Stimulated activated CD8-positive, alpha-beta memory T cell treated with anti-CD3 and anti-CD28 coated beads, Interleukin-4, amount 100 ng/mL, for 48 hours (primary cell): ENCODE measurements around the gene ENSA.
"Not testable (repeated sequence)": the region's sequence is repeated elsewhere in the genome, so short reads cannot be mapped to it uniquely, and the experiment has no call there.

ENCODE experiments used
- DNase-seq: peaks from one replicate; pipeline ENCODE4 v3.0.0-alpha.2; 2020

ENSA gene, protein sequence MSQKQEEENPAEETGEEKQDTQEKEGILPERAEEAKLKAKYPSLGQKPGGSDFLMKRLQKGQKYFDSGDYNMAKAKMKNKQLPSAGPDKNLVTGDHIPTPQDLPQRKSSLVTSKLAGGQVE

DNA sequence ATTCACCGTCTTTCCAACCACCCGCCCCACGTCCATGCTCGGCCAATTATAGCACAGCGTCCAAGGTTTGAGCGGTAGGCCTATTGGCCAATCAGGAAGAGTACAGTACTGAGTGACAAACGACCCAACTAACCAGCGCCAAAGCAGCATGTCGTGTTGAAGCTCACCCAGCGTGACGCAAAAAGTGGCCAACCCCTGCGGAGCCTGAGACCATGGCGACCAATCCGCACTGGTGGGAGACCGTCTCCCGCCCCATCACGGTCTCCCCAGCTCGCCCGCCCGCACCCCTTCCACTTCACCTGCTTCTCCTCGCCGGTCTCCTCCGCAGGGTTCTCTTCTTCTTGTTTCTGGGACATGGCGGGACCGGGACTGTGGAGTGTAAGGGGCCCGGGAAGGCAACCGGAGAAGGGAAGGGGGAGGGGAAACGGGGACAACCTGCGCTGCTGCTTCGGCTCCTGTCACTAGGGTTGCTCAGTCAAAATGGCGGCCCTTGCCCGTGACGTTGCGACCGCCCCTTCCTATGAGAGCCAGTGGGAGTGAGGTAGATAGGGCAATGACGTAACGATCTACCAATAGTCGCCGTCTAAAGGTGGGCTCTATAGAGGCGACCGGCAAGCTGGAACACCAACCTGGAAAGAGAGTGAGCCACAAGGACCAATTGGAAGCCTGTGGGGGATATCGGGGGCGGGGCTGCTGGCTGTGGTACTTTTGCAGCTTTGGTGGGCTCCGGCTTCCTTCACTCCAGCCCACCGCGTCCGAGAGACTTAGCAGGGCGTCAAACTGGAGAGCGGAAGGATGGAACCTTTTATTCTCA, at the start of gene ENSA:
ENSA (minus strand) TSS at position 498 of the 814 bp plus-strand sequence; CDS start at position 356, 142 bp downstream.
- DNase-seq = peak; percentile 94

- DNase-seq = no peak
Observed at GRCh38 chr1:150678988-150679387, 49.6 kb upstream of the ENSA start.

DNA sequence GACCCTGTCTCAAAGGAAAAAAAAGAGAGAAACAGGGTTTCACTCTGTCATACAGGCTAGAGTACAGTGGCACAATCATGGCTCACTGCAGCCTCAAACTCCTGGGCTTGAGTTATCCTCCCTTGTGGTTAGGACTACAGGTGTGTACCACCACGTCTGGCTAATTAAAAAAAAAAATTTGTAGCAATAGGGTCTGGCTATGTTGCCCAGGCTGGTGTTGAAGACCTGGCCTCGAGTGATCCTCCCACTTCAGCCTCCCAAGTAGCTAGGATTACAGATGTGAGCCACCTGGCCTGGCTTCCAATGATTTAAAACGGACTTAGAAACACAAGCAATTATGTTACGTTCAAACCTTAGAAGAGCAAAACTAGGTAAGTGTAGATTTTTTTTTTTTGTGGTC, 45.5 kb upstream of the ENSA start:
- DNase-seq = no peak

DNA sequence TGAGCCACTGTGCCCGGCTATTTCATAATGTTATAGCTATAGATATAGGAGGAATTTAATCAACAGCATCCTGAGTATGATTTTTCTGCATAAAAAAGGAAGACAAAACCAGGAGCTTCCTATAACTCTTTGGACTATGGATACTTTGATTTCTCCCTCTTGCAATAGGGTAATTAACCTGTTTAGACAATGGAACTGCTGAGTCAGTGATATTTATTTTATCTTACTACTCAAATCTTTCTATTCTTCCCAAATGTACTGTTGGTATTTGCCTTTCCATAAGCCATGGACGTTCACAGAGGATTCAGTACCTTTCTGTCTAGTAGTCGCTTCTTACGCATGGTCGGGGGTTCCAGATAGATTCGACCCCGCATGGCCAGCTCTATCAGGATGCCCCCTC, 33.9 kb upstream of the ENSA start:
- DNase-seq = no peak

DNA sequence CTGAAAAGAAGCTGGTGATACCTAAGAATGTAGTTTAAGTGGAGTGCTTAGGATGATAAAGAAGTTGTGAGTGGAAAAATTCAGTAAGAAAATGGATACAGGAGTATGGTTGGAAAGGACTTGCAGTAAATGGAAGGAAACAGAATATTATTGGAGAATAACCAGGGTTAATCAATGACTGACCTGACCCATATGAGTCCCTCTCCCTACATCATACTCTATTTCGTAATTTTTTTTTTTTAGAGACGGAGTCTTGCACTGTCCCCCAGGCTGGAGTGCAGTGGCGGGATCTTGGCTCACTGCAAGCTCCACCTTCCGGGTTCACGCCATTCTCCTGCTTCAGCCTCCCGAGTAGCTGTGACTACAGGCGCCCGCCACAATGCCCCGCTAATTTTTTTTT, 33.4 kb upstream of the ENSA start:
- DNase-seq = no peak

GRCh38 chr1:150661156-150661555, 31.7 kb upstream of the ENSA start:
- no peak for DNase-seq

DNA sequence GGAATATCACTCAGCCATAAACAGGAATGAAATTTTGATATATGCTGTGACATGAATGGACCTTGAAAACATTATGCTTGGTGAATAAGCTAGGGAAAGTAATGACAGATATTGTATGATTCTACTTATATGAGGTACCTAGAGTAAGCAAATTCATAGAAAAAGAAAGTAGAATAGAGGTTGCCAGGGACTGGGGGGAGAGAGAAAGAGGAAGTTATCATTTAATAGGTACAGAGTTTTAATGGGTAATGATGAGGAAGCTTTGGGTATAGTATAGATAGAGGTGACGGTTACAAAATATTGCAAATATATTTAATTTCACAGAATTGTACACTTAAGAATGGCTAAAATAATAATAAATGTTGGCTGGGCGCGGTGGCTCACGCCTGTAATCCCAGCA, 31.2 kb upstream of the ENSA start:
- no peak for DNase-seq

GRCh38 chr1:150657064-150657463, 27.7 kb upstream of the ENSA start:
- not testable (repeated sequence) for DNase-seq

DNA sequence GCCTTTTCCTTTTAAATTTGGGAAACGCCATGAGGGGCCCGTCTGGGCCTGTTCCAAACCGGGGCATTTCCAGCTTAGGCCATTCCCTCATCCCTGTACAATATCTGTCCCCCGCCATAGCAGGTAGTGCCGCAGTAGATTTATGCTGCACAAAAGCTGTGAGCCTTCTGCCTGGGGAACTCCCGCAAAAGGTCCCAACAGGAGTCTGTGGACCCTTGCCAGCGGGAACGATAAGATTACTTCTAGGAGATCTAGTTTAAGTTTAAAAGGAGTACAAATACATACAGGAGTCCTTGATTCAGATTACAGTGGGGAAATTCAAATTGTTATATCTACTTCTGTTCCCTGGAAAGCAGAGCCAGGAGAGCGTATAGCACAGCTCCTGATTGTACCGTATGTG, 25.2 kb upstream of the ENSA start:
- not testable (repeated sequence) for DNase-seq

DNA sequence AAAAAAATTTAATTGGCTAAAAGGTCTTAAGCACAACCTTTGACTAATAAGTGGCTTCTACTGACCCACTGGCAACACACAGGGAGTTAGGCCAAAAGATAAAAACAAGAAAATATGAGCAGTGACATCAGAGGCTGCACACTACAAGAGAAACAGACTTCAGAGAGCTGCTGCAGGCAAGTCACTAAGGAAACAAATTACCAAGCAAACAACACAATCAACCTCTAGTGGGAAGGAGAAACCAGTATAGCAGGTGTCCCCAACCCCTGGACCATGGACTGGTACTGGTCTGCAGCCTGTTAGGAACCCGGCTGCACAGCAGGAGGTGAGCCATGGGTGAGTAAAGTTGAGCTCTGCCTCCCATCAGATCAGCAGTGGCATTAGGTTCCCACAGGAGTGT, 20.8 kb upstream of the ENSA start:
- DNase-seq = no peak

DNA sequence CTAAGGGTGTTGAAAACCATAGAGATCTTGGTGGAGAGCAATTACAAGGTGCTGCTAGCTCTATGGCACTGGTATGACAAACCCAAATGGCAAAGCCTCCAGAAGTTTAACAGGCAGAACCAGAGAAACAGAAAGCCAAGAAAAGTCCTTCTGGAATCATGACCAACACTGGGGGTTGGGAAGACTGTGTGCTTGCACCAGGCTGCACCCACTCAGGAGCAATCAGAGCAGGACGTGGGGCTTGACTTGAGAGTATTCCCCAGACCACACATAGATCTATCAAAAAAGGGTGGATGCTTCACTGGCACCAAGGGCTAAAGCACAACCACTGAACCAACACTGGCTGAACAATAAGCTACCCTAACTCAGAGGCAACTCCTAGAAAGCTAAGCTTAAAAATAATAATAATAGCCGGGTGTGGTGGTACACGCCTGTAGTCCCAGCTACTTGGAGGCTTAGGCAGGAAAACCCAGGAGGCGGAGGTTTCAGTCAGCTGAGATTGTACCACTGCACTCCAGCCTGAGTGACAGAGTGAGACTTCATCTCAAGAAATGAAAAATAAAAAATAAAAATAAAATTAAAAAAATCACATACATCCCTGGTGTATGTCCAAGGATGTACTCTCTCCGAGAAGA, 20.1 kb upstream of the ENSA start:
- no peak for DNase-seq

GRCh38 chr1:150642296-150642695, 12.9 kb upstream of the ENSA start:
- DNase-seq = no peak

DNA sequence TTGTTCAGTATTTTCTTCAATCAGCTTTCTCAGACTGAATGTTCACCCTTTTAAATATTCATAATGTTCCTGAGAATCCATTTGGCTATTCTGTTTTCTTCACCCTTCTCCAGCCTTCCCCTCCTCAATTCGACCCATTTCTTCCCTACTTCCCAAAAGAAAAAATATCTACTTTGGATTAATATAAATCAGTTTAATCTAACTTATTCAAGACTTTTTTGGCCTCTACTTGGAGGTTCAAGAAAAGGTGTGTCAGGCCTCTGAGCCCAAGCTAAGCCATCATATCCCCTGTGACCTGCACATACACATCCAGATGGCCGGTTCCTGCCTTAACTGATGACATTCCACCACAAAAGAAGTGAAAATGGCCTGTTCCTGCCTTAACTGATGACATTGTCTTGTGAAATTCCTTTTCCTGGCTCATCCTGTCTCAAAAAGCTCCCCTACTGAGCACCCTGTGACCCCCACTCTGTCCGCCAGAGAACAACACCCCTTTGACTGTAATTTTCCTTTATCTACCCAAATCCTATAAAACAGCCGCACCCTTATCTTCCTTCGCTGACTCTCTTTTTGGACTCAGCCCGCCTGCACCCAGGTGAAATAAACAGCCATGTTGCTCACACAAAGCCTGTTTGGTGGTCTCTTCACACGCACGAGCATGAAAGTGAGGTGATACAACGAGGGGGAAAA, 11.9 kb upstream of the ENSA start:
- DNase-seq = not testable (repeated sequence)

DNA sequence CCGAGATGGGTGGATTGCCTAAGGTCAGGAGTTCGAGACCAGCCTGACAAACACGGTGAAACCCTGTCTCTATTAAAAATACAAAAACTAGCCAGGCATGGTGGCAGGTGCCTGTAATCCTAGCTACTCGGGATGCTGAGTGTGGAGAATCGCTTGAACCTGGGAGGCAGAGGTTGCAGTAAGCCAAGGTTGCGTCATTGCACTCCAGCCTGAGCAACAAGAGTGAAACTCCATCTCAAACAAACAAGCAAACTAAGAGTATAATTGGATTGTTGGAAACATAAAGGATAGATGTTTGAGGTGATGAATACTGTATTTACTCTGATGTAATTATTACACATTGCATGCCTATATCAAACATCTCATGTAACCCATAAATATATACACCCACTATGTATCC, 9.0 kb upstream of the ENSA start:
- not testable (repeated sequence) for DNase-seq

DNA sequence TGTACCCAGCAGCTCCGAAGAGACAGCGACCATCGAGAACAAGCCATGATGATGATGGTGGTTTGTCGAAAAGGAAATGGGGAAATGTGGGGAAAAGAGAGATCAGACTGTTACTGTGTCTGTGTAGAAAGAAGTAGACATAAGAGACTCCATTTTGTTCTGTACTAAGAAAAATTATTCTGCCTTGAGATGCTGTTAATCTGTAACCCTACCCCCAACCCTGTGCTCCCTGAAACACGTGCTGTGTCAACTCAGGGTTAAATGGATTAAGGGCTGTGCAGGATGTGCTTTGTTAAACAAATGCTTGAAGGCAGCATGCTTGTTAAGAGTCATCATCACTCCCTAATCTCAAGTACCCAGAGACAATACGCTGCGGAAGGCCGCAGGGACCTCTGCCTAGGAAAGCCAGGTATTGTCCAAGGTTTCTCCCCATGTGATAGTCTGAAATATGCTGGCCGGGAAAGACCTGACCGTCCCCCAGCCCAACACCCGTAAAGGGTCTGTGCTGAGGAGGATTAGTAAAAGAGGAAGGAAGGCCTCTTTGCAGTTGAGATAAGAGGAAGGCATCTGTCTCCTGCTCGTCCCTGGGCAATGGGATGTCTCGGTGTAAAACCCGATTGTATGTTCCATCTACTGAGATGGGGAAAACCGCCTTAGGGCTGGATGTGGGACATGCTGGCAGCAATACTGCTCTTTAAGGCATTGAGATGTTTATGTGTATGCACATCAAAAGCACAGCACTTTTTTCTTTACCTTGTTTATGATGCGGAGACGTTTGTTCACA, 5.6 kb upstream of the ENSA start:
- DNase-seq = not testable (repeated sequence)

DNA sequence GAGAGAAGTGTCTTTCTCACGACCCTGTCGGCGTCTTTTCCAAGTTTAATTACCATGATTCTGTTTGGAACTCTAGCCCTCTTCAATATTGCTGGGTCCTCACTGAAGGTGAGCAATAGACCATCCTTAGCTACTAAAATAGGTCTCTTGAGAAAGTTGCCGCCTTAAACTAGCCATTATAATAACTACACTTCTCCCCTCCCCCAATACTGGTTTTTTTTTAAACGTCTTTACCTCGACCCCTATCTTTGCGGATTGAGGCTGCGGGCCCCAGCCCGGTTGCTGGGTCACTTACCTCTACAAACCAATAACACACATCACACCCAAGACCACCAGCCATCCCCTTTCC, 672 bp downstream of the ENSA start:
- no peak for DNase-seq

GRCh38 chr1:150627826-150628410, 1.5 kb downstream of the ENSA start:
- DNase-seq = no peak

GRCh38 chr1:150626150-150626549, 3.3 kb downstream of the ENSA start:
- peak; percentile 68 for DNase-seq

GRCh38 chr1:150624546-150624945, 4.9 kb downstream of the ENSA start:
- not testable (repeated sequence) for DNase-seq

DNA sequence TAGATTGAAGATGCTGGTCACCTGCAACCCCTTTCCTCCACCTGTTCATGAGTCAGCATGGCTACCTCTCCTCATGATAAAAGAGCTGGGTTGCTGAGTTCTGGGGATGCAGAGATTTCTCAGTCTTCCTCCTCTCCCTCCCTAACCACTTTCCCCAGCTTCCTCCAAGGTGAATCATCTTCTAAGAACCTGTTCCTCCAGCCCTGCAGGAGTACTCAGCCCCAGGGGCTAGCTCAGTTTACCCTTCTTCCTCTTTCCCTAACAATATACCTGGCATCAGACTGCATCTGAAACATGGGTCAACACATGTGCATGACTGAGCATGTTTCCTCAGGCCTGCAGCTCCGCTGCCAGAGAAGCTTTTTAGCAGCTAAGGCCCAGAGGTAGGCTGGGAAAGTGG, 5.3 kb downstream of the ENSA start:
- not testable (repeated sequence) for DNase-seq

- no peak for DNase-seq
Observed at GRCh38 chr1:150622303-150622975, 7.0 kb downstream of the ENSA start.
